HG02852 (cell line): ENCODE measurements around the gene PCDH11X.
"Not testable (repeated sequence)": the region's sequence is repeated elsewhere in the genome, so short reads cannot be mapped to it uniquely, and the experiment has no call there.

Source experiments
- ATAC-seq: cut with Tn5 transposase; IDR thresholded peaks from one replicate; pipeline ENCODE4 v1.9.1; 2021; ENCODE audit warnings: mild to moderate bottlenecking, moderate library complexity; ENCODE audit not compliant: unreplicated experiment

PCDH11X gene

GRCh38 chrX:91779135-91779534 is at the start of gene PCDH11X:
PCDH11X (plus strand) TSS chrX:91779375; CDS start chrX:91835505, 56,130 bp downstream.
- not testable (repeated sequence) for ATAC-seq

- not testable (repeated sequence) for ATAC-seq
Observed at GRCh38 chrX:91747446-91747845, 31.7 kb upstream of the PCDH11X start.

- not testable (repeated sequence) for ATAC-seq
Observed at GRCh38 chrX:91753022-91753421, 26.2 kb upstream of the PCDH11X start.

GRCh38 chrX:91770619-91771488 is 8.3 kb upstream of the PCDH11X start:
- ATAC-seq: peak; percentile 99

GRCh38 chrX:91773943-91774342 is 5.2 kb upstream of the PCDH11X start:
- ATAC-seq: not testable (repeated sequence)

- ATAC-seq: not testable (repeated sequence)
Observed at GRCh38 chrX:91780008-91780407, 833 bp downstream of the PCDH11X start.

GRCh38 chrX:91780698-91781097 is 1.5 kb downstream of the PCDH11X start:
- ATAC-seq: not testable (repeated sequence)

GRCh38 chrX:91781553-91782298 is 2.6 kb downstream of the PCDH11X start:
- not testable (repeated sequence) for ATAC-seq

- not testable (repeated sequence) for ATAC-seq
Observed at GRCh38 chrX:91782825-91783224, 3.6 kb downstream of the PCDH11X start.

GRCh38 chrX:91817537-91817936 is 38.4 kb downstream of the PCDH11X start:
- not testable (repeated sequence) for ATAC-seq

GRCh38 chrX:91825321-91825720 is 46.1 kb downstream of the PCDH11X start:
- ATAC-seq: not testable (repeated sequence)
